ENCODE measurements around the gene MED27.
"Not testable (repeated sequence)": the region's sequence is repeated elsewhere in the genome, so short reads cannot be mapped to it uniquely, and the experiment has no call there.

MED27 gene

GRCh38 chr9:131961496-131961880 is 118.2 kb downstream of the MED27 start:
- DNase-seq, result no peak

DNA sequence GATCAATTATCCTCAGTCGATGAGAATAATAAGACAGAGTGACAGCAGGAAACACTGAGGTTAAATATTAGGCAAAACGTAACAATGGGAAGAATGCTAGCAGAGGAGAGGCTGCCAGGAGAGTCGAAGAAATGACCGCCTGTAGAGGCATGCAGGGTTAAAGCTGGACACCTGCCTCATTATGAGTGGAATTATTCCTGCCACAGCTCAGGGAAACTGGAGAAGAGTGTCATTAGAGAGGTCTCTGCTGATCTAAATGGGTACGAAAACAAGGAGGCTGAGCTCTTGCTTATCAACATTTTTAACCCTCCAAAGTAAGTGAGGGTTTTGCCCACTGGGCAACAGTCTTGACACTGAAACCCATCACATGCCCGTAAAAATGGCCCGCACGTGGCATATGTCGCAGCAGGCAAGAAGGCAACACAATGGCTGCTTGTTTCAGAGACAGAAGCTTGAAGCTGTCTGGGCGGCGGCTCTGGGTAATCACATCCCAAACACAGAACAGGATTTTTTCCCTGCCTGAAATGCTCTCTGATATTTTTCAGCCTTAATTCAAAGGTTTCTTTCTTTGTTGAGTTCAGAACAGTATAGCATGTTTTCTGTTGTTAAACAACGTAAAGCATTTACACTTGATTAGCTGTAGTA is 118.7 kb downstream of the MED27 start:
- no peak for DNase-seq

DNA sequence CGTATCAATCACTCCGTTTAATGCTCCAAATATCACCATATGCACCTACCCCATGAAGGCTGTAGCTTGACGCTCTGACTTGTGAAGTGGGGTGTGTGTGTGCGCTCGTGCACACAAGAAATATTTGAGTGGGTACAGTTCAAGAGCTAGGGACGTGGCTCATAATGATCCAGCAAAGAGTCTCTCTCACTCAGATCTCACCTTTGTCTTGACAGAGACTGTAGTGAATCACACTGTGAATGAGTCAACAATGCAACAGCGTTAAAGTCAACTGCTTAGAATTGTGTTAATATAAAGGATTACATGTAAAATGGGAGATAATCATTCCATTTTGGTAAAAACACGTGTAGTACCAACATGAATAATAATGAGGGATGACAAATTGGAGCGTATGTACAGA is 119.4 kb downstream of the MED27 start:
- no peak for DNase-seq

DNA sequence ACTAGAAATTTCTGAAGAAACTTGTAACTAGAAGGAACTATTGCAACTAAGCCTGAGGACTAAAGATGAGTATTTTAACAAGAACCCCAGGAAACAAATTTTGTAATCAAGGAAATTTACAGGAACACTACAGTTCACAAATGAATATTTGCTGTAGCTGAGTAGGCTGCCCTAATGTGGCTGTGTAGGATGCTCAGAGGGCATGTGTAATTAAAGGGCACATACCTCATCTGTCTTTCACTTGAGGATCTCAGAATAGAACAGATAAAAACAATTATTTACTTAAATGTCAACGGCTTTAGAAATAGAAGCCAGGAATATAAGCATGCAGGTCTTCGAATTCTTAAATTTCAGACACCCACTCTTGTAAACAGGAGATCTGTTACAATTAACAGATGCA is 119.8 kb downstream of the MED27 start:
- no peak for DNase-seq

DNA sequence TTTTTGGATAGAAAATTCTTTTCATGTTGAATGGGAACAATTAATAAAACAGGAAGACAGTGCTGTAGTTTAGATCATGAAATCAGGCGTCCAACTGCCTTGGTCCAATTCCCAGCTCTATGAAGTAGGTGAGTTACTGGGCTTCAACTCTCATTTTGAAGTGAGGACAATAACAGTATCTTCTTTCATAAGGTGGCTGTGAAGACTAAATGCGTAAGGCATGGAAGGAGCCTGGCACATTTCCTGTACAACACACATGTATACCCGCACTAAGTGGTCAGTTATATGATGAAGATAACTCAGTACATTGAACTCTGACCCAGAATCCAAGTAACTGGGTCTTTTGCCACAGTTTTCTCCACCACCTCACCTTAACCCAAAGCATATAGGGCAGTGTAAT is 120.6 kb downstream of the MED27 start:
- DNase-seq, result no peak

DNA sequence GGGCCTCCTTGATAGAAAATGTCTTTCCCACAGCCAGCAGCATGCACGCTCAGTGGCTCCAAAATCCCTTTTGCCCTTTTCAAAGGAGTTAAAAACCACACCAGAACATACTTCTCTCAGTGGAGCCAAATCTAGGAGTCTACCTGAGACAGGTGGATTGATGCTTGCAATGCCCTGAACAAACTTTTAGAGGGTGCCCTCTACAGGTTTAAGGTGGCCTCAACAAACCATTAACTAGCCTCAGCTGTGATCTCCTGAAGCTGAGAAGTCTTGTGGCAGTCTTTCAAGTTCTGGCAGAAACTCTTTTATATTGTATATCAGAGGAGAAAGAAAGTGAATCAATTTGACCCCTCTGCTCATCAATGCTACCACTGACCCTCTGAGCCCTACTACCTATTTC is 125.4 kb downstream of the MED27 start:
- peak in 2 of 4 experiments; percentile 9 to 16 for DNase-seq

- DNase-seq, result no peak
Observed at GRCh38 chr9:131951905-131952304, 127.8 kb downstream of the MED27 start.

GRCh38 chr9:131951155-131951554 is 128.5 kb downstream of the MED27 start:
- DNase-seq, result no peak

GRCh38 chr9:131950487-131950886 is 129.2 kb downstream of the MED27 start:
- no peak for DNase-seq

DNA sequence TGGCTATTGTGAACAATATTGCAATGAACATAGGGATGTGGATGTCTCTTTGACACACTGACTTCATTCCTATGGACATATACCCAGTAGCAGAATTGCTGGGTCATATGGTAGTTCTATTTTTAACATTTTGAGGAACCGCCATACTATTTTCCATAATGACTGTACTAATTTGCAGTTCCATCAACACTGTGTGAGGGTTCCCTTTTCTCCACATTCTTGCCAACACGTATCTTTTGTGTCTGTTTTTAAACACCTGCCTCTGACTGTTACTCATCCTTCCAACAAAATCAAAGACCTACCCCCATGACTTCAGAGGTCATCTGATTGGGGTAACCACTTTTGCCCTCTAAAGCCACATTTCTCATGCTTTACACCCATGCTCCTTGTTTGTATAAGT is 133.5 kb downstream of the MED27 start:
- peak; percentile 65 to 93 (median 76) for DNase-seq

GRCh38 chr9:131943351-131943841 is 136.3 kb downstream of the MED27 start:
- peak; percentile 21 to 59 (median 40) for DNase-seq

DNA sequence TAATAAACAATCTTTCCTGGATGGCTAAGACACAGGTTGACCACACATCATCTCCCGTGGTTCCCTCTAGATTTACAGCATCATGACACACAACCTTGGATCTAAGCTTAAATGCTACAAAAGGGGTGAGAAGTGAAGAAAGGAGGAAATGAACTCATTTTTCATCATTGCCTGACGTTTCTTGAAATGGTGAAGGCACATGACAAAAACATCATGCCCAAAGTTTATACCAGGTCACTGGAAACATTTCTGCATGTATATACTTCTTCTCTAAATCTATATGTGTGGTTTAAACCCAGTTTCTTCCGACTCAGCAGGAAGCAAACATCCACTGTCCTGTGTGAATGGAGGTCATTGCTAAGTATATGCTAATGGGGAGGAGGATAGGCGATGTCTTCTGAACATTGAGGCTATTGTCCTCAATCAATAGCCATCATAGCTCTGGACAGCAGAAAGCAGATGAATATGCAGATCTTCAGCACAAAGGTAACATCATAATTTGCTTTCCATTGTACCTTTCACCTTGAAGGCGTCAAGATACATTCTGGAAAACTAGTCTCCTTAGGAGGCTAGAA is 137.4 kb downstream of the MED27 start:
- peak; percentile 56 to 93 (median 78) for DNase-seq

GRCh38 chr9:131937451-131937850 is 142.2 kb downstream of the MED27 start:
- DNase-seq, result no peak

- no peak for DNase-seq
Observed at GRCh38 chr9:131936929-131937328, 142.7 kb downstream of the MED27 start.

GRCh38 chr9:131934673-131935072 is 145.0 kb downstream of the MED27 start:
- DNase-seq, result no peak

DNA sequence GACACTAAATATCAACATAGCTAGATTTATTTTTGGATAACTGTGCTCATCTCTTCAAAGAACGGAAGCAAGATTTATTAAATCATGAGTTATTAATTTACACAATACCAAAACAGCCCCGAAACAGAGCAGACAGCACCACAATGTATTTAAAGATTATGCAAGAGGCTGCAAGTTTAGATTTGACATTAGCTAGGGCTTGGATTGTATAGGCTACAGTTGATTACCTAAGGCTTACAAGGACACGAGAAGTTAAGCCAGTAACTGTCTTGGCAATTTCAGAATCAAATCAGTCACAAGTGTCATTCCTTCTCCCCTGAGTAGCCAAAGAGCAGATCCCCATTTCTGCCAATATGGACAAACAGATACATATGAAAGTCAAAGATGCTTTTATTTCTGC is 152.6 kb downstream of the MED27 start:
- DNase-seq, result peak in 1 of 4 experiments; percentile 14

- no peak for DNase-seq
Observed at GRCh38 chr9:131926360-131926922, 153.2 kb downstream of the MED27 start.

- DNase-seq, result no peak
Observed at GRCh38 chr9:131925677-131926177, 153.9 kb downstream of the MED27 start.

DNA sequence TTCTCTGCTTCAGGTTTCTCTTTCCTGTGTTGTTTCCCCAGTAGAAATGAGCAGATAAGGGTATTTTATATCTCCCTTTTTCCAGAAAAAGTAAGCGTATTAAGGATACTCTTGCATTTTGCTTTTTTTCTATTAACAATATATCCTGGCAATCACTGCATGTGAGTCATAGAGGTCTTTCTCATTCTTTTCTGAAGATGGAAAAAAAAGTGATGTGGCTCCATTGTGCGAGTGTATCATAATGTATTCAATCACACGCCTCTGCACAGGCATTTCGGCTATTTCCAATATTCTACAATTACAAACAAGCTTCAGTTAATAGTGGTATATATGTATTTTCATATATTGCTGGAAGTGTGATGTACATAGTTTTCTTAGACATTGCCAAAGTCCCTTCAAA is 155.9 kb downstream of the MED27 start:
- DNase-seq, result no peak

DNA sequence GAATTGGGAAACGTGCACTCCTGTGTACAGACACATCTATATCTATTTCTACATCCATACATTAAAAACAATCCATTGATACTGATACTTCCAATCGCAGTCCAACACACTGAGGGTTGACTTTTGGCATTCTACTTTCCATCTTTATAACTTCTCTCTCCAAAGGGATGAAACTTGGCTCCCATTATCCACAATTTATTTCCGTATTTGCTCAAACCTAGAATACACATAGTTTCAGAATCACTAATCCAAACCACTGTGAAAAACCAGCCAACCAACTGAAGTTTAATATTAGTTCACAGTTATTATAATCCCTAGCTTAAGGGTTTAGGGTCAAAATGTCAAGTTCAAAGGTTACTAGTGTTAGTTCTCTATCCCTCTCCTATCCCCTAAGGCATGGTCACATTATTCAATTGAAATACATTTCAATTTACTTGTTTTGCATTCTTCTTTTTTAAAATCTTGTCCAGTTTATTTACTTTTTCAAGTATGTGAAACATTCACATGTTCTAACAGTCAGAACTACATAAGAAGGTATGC is 156.5 kb downstream of the MED27 start:
- DNase-seq, result no peak

DNA sequence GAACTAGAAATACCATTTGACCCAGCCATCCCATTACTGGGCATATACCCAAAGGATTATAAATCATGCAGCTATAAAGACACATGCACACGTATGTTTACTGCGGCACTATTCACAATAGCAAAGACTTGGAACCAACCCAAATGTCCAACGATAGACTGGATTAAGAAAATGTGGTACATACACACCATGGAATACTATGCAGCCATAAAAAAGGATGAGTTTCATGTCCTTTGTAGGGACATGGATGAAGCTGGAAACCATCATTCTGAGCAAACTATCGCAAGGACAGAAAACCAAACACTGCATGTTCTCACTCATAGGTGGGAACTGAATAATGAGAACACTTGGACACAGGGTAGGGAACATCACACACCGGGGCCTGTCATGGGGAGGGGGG is 158.0 kb downstream of the MED27 start:
- DNase-seq, result not testable (repeated sequence)

- DNase-seq, result no peak
Observed at GRCh38 chr9:131919216-131919615, 160.5 kb downstream of the MED27 start.

DNA sequence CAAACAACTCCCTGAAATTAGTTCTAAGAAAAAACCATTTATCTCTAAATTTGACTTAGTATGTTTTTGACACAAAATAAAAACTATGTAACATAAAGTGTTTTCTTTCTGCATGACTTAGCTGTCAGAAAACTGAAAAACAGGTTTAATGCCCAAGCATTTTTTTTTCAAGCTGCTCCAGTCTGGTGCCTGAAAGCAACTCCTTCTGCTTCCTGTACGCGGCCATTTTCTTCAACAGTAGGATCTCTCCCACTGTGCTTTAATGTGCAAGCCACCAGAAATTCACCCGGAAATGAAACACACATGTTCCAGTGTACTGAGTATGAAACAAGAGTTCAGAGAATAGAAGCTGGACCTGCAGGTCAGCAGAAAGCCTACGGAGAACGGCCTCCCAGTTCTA is 161.2 kb downstream of the MED27 start:
- DNase-seq, result no peak

- DNase-seq, result no peak
Observed at GRCh38 chr9:131917009-131917408, 162.7 kb downstream of the MED27 start.
